HepG2 (cell line): ENCODE results near the gene ERBB3. TPM values are rescaled to one million over a fixed set of nuclear protein-coding genes. Genes with fewer than 3 reads are reported as not detected.

Experiments used
- ATRX ChIP-seq: sonication (generic); formaldehyde crosslinking; IDR thresholded peaks from 2 replicates; pipeline ENCODE4 v1.4.0; 2020; ENCODE audit warnings: missing genetic modification reagents, borderline replicate concordance
- DR1 ChIP-seq: sonication (generic); formaldehyde crosslinking; IDR thresholded peaks from 2 replicates; pipeline ENCODE4 v1.8.0; 2021; ENCODE audit warnings: mild to moderate bottlenecking, missing genetic modification reagents, inconsistent platforms
- GMEB2 ChIP-seq: IDR thresholded peaks from 2 replicates; pipeline ENCODE4 v1.6.1; 2016; ENCODE audit warnings: missing biosample characterization, missing genetic modification reagents, low read depth
- GZF1 ChIP-seq: sonication (generic); formaldehyde crosslinking; IDR thresholded peaks from 2 replicates; pipeline ENCODE4 v1.5.1; 2020; ENCODE audit warnings: mild to moderate bottlenecking, missing genetic modification reagents
- HHEX ChIP-seq: IDR thresholded peaks from 2 replicates; pipeline ENCODE4 v1.6.1; 2016; ENCODE audit warnings: control low read depth
- HMGXB3 ChIP-seq: sonication (generic); formaldehyde crosslinking; IDR thresholded peaks from 2 replicates; pipeline ENCODE4 v1.4.0; 2020; ENCODE audit warnings: missing genetic modification reagents, borderline replicate concordance
- HNRNPL ChIP-seq: fragments of 200-400 bp; formaldehyde crosslinking; IDR thresholded peaks from 2 replicates; pipeline ENCODE4 v1.6.1; 2017; ENCODE audit warnings: mild to moderate bottlenecking, low read depth, low read length
- KDM3A ChIP-seq: IDR thresholded peaks from 2 replicates; pipeline ENCODE4 v1.6.1; 2018; ENCODE audit warnings: low read depth, missing compliant biosample characterization
- KLF12 ChIP-seq: sonication (generic); formaldehyde crosslinking; IDR thresholded peaks from 2 replicates; pipeline ENCODE4 v1.4.0; 2020; ENCODE audit warnings: missing genetic modification reagents, borderline replicate concordance
- MAZ ChIP-seq, 2 experiments: sonication (generic) in 1 of 2; formaldehyde crosslinking in 1 of 2; IDR thresholded peaks; 2 replicates each; pipeline versions ENCODE4 v1.5.0 to v1.6.1; 2012 to 2020; ENCODE audit warnings: low read depth in 2 of 2, mild to moderate bottlenecking in 2 of 2, borderline replicate concordance in 1 of 2, improper control_type of control experiment in 1 of 2, low read length in 1 of 2, missing genetic modification reagents in 1 of 2, moderate library complexity in 1 of 2
- NR1H2 ChIP-seq: sonication (generic); formaldehyde crosslinking; IDR thresholded peaks from 2 replicates; pipeline ENCODE4 v1.8.1; 2022; ENCODE audit warnings: low read depth, missing genetic modification reagents, borderline replicate concordance
- PRDM4 ChIP-seq: sonication (generic); formaldehyde crosslinking; IDR thresholded peaks from 2 replicates; pipeline ENCODE4 v1.9.0; 2021; ENCODE audit warnings: missing genetic modification reagents, borderline replicate concordance
- SNAPC2 ChIP-seq: sonication (generic); formaldehyde crosslinking; IDR thresholded peaks from 2 replicates; pipeline ENCODE4 v1.8.1; 2022; ENCODE audit warnings: mild to moderate bottlenecking, missing genetic modification reagents
- SRF ChIP-seq: IDR thresholded peaks from 2 replicates; pipeline ENCODE4 v1.6.1; 2011; ENCODE audit warnings: mild to moderate bottlenecking, low read depth, low read length, moderate library complexity
- ZNF382 ChIP-seq: sonication (generic); formaldehyde crosslinking; IDR thresholded peaks from 2 replicates; pipeline ENCODE4 v1.5.0; 2020; ENCODE audit warnings: missing genetic modification reagents, mild to moderate bottlenecking, borderline replicate concordance
- ZNF383 ChIP-seq: sonication (generic); formaldehyde crosslinking; IDR thresholded peaks from 2 replicates; pipeline ENCODE4 v1.4.0; 2020; ENCODE audit warnings: missing genetic modification reagents, mild to moderate bottlenecking, borderline replicate concordance
- ZNF563 ChIP-seq: sonication (generic); formaldehyde crosslinking; IDR thresholded peaks from 2 replicates; pipeline ENCODE4 v1.8.0; 2022; ENCODE audit warnings: mild to moderate bottlenecking, moderate library complexity, missing genetic modification reagents
- ZNF644 ChIP-seq: IDR thresholded peaks from 2 replicates; pipeline ENCODE4 v1.6.1; 2016; ENCODE audit warnings: low read depth
- ZNF784 ChIP-seq: sonication (generic); formaldehyde crosslinking; IDR thresholded peaks from 2 replicates; pipeline ENCODE4 v1.5.1; 2020; ENCODE audit warnings: missing genetic modification reagents, mild to moderate bottlenecking, borderline replicate concordance
- polyA plus RNA-seq, 8 experiments: library from polyadenylated mRNA; depleted of rRNA in 3 of 8; stranded (reverse) in 7 of 8; unstranded in 1 of 8; fragments of >200 nt; fragmentation: Illumina TruSeq in 4 of 8; extraction: Trizol in 4 of 8; gene quantifications; 2 replicates each; pipeline versions ENCODE4 v1.2.1 to v1.2.3, GENCODE V29; 2011 to 2016; ENCODE audit warnings: low read depth in 4 of 8, missing spikeins in 1 of 8, mixed read lengths in 1 of 8; ENCODE audit not compliant: insufficient read depth in 1 of 8
- total RNA-seq, 5 experiments: library from RNA; depleted of rRNA; stranded (reverse); fragments of >200 nt; fragmentation: Illumina TruSeq; extraction: Trizol; gene quantifications; 2 replicates each; pipeline ENCODE4 v1.2.3, GENCODE V29; 2016; ENCODE audit warnings: low read depth in 1 of 5

Gene ERBB3
- total and polyA plus RNA-seq, 2 of the 13 experiments (the other 11 are each of a cell fraction or from before 2014, with no cell fraction given) = 93.6 to 358 TPM

GRCh38 chr12:56104815-56105608 lies 25.0 kb downstream of the ERBB3 start (continued):
- no peak for TF ChIP-seq GMEB2 (CRISPR knock-in tag)
- no peak for TF ChIP-seq SNAPC2 (CRISPR knock-in tag)
- TF ChIP-seq DR1 (CRISPR knock-in tag) = no peak
- TF ChIP-seq PRDM4 (CRISPR knock-in tag) = no peak
- no peak for TF ChIP-seq MAZ (IDR thresholded peaks at IDR 0.05; ENCODE audit: borderline replicate concordance, low read depth, low read length)
- no peak for TF ChIP-seq MAZ (CRISPR knock-in tag; IDR thresholded peaks at IDR 0.05; ENCODE audit: low read depth)
- no peak for TF ChIP-seq ZNF382 (CRISPR knock-in tag)
- no peak for TF ChIP-seq SRF
- TF ChIP-seq ZNF644 (CRISPR knock-in tag) = no peak
- no peak for TF ChIP-seq HHEX (CRISPR knock-in tag)
- TF ChIP-seq GZF1 = peak; percentile 7; the same call in 1 of the 2 replicates
- no peak for TF ChIP-seq HMGXB3
- no peak for TF ChIP-seq NR1H2
- 0 out of 2 replicates have a peak, but pooled peaks have one; percentile 10 for TF ChIP-seq HNRNPL
- no peak for TF ChIP-seq KDM3A
- TF ChIP-seq ZNF563 (CRISPR knock-in tag) = no peak
- TF ChIP-seq ZNF784 (CRISPR knock-in tag) = no peak
- TF ChIP-seq KLF12 (CRISPR knock-in tag) = no peak
- no peak for TF ChIP-seq ATRX
- TF ChIP-seq ZNF383 (CRISPR knock-in tag) = no peak
